Thymus (tissue), 11 donors: ENCODE data around the gene PTPRB. TPM values are rescaled to one million over a fixed set of nuclear protein-coding genes. Genes with fewer than 3 reads are reported as not detected.

Source experiments
- DNase-seq, 9 donors: peaks; one replicate each; pipeline ENCODE4 v3.0.0-alpha.2; 2013; ENCODE audit warnings: low spot score in 9 of 9, low read depth in 6 of 9, missing footprints in 1 of 9
- H3K27ac ChIP-seq, 2 donors: one replicate each; pipeline ENCODE4 v1.5.1; 2013; ENCODE audit warnings: control low read depth in 1 of 2, low read depth in 1 of 2, low read length in 1 of 2, mild to moderate bottlenecking in 1 of 2, moderate library complexity in 1 of 2
- H3K27me3 ChIP-seq, 2 donors: one replicate each; pipeline ENCODE4 v1.5.1; 2013; ENCODE audit warnings: low read length in 1 of 2; ENCODE audit not compliant: control insufficient read depth in 2 of 2, insufficient read depth in 1 of 2
- H3K36me3 ChIP-seq, 2 donors: one replicate each; pipeline ENCODE4 v1.5.1; 2013; ENCODE audit warnings: low read length in 1 of 2, mild to moderate bottlenecking in 1 of 2, moderate library complexity in 1 of 2; ENCODE audit not compliant: control insufficient read depth in 2 of 2, insufficient read depth in 2 of 2
- H3K4me1 ChIP-seq, 2 donors: one replicate each; pipeline ENCODE4 v1.5.1; 2013; ENCODE audit warnings: low read length in 2 of 2; ENCODE audit not compliant: control insufficient read depth in 2 of 2, insufficient read depth in 2 of 2
- H3K4me3 ChIP-seq, 2 donors: one replicate each; pipeline ENCODE4 v1.5.1; 2013; ENCODE audit warnings: low read length in 2 of 2, control low read depth in 1 of 2, mild to moderate bottlenecking in 1 of 2
- H3K9me3 ChIP-seq, 2 donors: one replicate each; pipeline ENCODE4 v1.5.1; 2013; ENCODE audit warnings: low read length in 1 of 2, mild to moderate bottlenecking in 1 of 2; ENCODE audit not compliant: control insufficient read depth in 2 of 2, insufficient read depth in 1 of 2
- WGBS: extraction: QIAGEN DNeasy Blood & Tissue Kit; methylation state at CpG from one replicate; pipeline ENCODE4 v1.1.7; 2013; 5-methylcytosine and 5-hydroxymethylcytosine counted together
- polyA plus RNA-seq: library from polyadenylated mRNA; stranded (reverse); fragments of 200-250 nt; gene quantifications from one replicate; pipeline ENCODE4 v1.2.3, GENCODE V29; 2013
- total RNA-seq: library from RNA; stranded (reverse); fragments of 120-200 nt; gene quantifications from one replicate; pipeline ENCODE4 v1.2.4, GENCODE V29; 2013
- donor health status: healthy.

Gene PTPRB
- total and polyA plus RNA-seq, 2 donors, result 2.3 to 2.8 TPM

- no peaks in the 10 kb centered on the region for H3K9me3 ChIP-seq
- 93% methylated on average over 1 of the region's 1 CpG for WGBS
- H3K4me3 ChIP-seq, result no peak overlapping the region
- H3K36me3 ChIP-seq, result no peaks in the 10 kb centered on the region
- DNase-seq, result no peak
- peaks cover 0 to 3% of the 10 kb centered on the region in 2 donors for H3K4me1 ChIP-seq
- H3K27me3 ChIP-seq, result no peaks in the 10 kb centered on the region
- no peak overlapping the region for H3K27ac ChIP-seq
Measured at GRCh38 chr12:70663838-70664237, 26.6 kb upstream of the PTPRB start.

DNA sequence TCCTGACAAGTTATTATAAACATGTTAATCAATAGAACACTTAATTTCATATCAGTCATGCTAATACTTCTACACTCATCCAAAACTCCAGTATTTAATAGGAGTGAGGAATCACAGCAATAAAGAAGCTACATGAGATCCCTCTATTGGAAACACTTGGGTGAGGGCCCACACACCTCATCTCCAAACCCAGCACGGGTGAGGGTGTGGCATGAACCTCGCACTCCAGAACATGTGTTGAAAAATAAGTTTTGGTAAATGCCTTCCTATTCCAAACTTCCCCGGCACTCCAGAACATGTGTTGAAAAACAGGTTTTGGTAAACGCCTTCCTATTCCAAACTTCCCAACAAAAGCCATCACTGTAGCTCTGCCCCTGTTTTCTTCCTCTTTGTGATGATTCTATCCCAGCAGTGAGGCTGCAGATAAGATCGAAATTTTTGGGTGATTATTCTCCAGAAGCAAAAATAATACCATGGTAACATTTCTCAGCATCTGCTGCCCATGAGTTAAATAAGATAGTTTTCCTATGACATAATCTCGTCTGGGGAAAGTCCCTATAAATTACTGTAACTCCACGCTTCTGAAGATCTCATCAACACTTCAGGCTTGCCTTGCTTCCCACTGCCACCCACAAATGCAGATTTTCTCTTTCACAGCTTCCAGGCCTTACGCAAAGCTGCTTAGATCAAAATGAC is 24.4 kb upstream of the PTPRB start:
- peak in 1 of 9 donors; percentile 13 for DNase-seq
- peak overlapping the region in 1 of 2 donors; percentile 18 for H3K27ac ChIP-seq
- 90% methylated on average over 8 of the region's 8 CpGs for WGBS

DNA sequence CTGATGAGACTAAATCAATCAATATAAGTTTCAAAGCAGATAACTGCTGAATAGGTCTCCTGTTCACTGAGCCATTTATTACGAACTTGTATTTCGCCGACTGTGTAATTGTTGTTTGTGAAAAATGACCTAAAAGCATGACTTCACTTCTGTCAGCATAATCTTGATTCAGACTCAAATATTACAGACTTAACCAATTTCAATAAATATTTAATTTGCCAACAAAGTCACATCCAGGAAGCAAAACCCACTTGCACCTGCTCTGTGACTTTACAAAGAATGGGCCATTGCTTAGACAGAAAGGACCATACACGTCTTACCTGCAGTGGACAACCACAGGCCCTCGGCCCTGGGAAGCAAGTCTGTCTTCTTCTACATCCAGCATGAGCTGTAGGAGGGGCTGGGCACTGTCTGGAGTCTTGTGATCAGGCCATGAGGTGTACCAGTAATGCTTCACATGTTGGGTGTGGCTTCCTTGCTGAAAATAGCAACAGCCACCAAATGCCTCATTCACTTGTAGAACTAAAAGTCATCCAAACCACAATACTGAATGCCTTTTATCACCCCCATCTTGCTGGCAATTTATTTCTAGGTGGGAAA is 23.5 kb upstream of the PTPRB start:
- Histone ChIP-seq H3K36me3 (no peaks in the 10 kb centered on the region), H3K4me3 (no peak overlapping the region), H3K4me1 (peaks cover 0 to 3% of the 10 kb centered on the region in 2 donors), H3K9me3 (no peaks in the 10 kb centered on the region), H3K27ac (no peak overlapping the region), H3K27me3 (no peaks in the 10 kb centered on the region)
- 80% methylated on average over 5 of the region's 5 CpGs for WGBS
- DNase-seq, result peak in 2 of 9 donors; percentile 8 to 46

More for the DNA sequence above, 24.4 kb upstream of the PTPRB start:
- Histone ChIP-seq H3K4me3 (no peak overlapping the region), H3K9me3 (no peaks in the 10 kb centered on the region), H3K4me1 (peaks cover 0 to 3% of the 10 kb centered on the region in 2 donors), H3K36me3 (no peaks in the 10 kb centered on the region), H3K27me3 (no peaks in the 10 kb centered on the region)

GRCh38 chr12:70660002-70660604 is 22.9 kb upstream of the PTPRB start:
- H3K27ac ChIP-seq, result no peak overlapping the region
- 96% methylated on average over 5 of the region's 5 CpGs for WGBS
- H3K9me3 ChIP-seq, result no peaks in the 10 kb centered on the region
- DNase-seq, result no peak
- H3K36me3 ChIP-seq, result no peaks in the 10 kb centered on the region
- peaks cover 0 to 3% of the 10 kb centered on the region in 2 donors for H3K4me1 ChIP-seq
- H3K4me3 ChIP-seq, result no peak overlapping the region
- no peaks in the 10 kb centered on the region for H3K27me3 ChIP-seq

DNA sequence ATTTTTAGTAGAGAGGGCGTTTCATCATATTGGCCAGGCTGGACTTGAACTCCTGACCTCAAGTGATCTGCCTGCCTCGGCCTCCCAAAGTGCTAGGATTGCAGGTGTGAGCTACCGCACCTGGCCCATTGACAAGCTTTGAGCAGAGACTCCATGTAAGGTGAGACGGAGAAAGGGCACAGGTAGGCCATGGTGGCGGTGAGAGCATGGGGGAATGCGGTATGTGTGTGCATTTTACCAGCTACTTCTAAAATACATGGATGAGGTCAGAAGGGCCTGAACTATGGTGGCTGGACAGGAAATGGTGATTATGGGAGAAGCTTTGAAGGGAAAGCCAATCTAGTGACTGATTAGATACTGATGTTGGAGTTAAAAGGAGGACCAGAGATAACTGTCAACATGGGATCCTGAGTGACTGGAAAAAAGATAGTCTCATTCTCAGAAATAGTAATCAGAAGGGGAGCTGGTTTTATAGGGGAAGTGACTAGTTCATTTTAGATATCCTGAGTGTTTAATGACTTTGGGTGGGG is 21.9 kb upstream of the PTPRB start:
- DNase-seq, result no peak
- no peaks in the 10 kb centered on the region for H3K9me3 ChIP-seq
- 95% methylated on average over 6 of the region's 6 CpGs for WGBS
- no peaks in the 10 kb centered on the region for H3K36me3 ChIP-seq
- no peaks in the 10 kb centered on the region for H3K27me3 ChIP-seq
- H3K4me3 ChIP-seq, result no peak overlapping the region
- no peak overlapping the region for H3K27ac ChIP-seq
- H3K4me1 ChIP-seq, result no peaks in the 10 kb centered on the region

- Histone ChIP-seq H3K27ac (no peak overlapping the region), H3K4me3 (no peak overlapping the region), H3K9me3 (no peaks in the 10 kb centered on the region), H3K4me1 (no peaks in the 10 kb centered on the region), H3K36me3 (no peaks in the 10 kb centered on the region), H3K27me3 (no peaks in the 10 kb centered on the region)
- DNase-seq, result no peak
- 72% methylated on average over 4 of the region's 4 CpGs for WGBS
Measured at GRCh38 chr12:70657616-70658286, 20.5 kb upstream of the PTPRB start.

DNA sequence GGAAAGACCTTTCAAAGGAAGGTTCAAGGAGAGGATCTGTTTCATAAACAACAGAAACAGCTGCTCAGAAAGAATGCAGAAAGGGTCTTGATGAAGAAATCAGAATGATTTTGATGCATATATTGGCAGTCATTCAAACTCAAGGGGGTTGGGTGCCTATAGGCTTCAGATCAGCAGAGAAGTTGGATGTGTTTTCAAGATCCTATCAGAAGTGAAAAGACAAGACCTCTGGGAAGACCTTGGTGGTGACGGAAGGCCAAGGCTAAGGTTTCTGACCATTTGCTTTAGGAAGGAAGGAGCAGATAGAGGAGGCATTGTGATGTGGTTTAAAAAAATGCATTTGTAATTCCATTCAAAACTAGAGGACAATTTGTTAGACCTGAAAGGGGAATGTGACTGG is 15.2 kb upstream of the PTPRB start:
- H3K27me3 ChIP-seq, result no peaks in the 10 kb centered on the region
- H3K9me3 ChIP-seq, result no peaks in the 10 kb centered on the region
- no peak for DNase-seq
- no peak overlapping the region for H3K27ac ChIP-seq
- H3K4me1 ChIP-seq, result no peaks in the 10 kb centered on the region
- WGBS, result 98% methylated on average over 1 of the region's 1 CpG
- no peak overlapping the region for H3K4me3 ChIP-seq
- no peaks in the 10 kb centered on the region for H3K36me3 ChIP-seq

DNA sequence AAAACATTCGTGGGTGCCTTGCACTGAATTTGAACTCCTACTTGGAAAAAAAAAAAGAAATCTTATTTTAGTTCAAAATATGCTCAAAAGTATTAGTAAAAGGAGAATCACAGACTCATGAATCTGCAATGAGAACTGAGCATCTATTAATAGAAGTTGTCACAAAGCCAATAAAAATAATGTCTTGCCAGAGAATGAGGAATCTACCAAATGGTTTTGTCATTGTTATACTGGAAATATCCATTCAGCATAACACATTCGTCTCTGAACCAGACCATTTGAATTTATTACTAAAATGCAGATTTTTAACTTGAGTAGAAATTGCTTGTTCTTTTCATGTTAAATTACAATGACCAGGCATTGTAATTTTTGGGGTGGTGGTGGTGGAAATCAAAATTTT is 11.6 kb upstream of the PTPRB start:
- peaks cover 0 to 2% of the 10 kb centered on the region in 2 donors for H3K4me1 ChIP-seq
- H3K9me3 ChIP-seq, result no peaks in the 10 kb centered on the region
- H3K27me3 ChIP-seq, result no peaks in the 10 kb centered on the region
- H3K27ac ChIP-seq, result no peak overlapping the region
- no peaks in the 10 kb centered on the region for H3K36me3 ChIP-seq
- H3K4me3 ChIP-seq, result no peak overlapping the region
- WGBS, result 87% methylated on average over 2 of the region's 2 CpGs
- no peak for DNase-seq

DNA sequence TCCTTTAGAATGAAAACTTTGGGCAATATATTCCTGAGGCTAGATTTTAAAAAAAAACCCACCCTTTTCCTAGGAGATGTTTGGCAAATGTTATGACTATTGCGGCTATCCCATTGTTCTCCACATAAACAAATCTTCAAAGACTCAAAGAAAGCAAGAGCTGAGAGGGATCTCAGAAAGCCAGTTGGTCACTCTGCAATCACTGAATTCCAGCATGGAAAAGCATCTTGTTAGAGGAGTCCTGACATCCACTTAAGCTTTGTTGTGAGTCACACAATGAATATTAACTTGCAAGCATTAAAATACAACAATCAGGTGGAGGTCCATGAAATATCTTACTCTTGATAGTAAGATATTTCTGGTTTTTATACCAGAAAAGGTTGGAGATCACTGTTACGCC is 11.0 kb upstream of the PTPRB start:
- no peaks in the 10 kb centered on the region for H3K27me3 ChIP-seq
- no peak for DNase-seq
- 98% methylated on average over 2 of the region's 2 CpGs for WGBS
- peaks cover 0 to 2% of the 10 kb centered on the region in 2 donors for H3K4me1 ChIP-seq
- no peak overlapping the region for H3K27ac ChIP-seq
- no peak overlapping the region for H3K4me3 ChIP-seq
- H3K36me3 ChIP-seq, result no peaks in the 10 kb centered on the region
- H3K9me3 ChIP-seq, result no peaks in the 10 kb centered on the region
